ENCODE data around the gene PIP5K1A. TPM values are rescaled to one million over a fixed set of nuclear protein-coding genes. Genes with fewer than 3 reads are reported as not detected.

PIP5K1A gene
- total and polyA plus RNA-seq, 9 of the 15 experiments (the other 6 are each of a cell fraction or from before 2014, with no cell fraction given): 1.9 to 42.4 (median 18.8) TPM

DNA sequence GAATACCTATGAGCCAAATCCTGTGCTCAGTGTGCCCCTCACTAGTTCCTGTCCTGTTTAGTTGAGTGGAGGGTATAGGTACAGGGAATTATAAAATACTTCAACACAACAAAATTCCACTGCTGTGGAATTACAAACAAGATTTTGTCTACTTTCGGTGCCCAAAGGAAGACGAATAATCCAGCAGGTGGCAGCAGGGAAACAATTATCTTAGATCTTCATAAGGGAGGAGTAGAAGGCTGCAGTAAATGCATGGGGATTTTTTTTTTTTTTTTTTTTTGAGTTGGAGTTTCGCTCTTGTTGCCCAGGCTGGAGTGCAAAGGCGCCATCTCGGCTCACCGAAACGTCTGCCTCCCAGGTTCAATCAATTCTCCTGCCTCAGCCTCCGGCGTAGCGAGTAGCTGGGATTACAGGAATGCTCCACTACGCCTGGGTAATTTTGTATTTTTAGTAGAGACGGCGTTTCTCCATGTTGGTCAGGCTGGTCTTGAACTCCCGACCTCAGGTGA lies 2.0 kb upstream of the PIP5K1A start (continued):
- TF ChIP-seq NR0B1 (IDR thresholded peaks at IDR 0.05; ENCODE audit: partially characterized antibody) (no peak), TCF7 (IDR thresholded peaks at IDR 0.05; ENCODE audit: borderline replicate concordance) (no peak), CC2D1A (IDR thresholded peaks at IDR 0.05) (peak; percentile 41; the same call in 1 of the 2 replicates), ZNF311 (CRISPR knock-in tag; IDR thresholded peaks at IDR 0.05) (no peak), ARHGAP35 (IDR thresholded peaks at IDR 0.05; ENCODE audit: partially characterized antibody) (no peak), MECOM (CRISPR knock-in tag; IDR thresholded peaks at IDR 0.05) (no peak), ZKSCAN3 (CRISPR knock-in tag; IDR thresholded peaks at IDR 0.05) (no peak), SRSF9 (IDR thresholded peaks at IDR 0.05; ENCODE audit: borderline replicate concordance, low read depth, low read length) (no peak), ASH1L (IDR thresholded peaks at IDR 0.05; ENCODE audit: borderline replicate concordance, low read depth, partially characterized antibody) (no peak), XRCC4 (IDR thresholded peaks at IDR 0.05; ENCODE audit: extremely low read depth, insufficient read depth, insufficient read length) (no peak), ZNF76 (CRISPR knock-in tag; IDR thresholded peaks at IDR 0.05; ENCODE audit: borderline replicate concordance) (no peak), ILK (tag; IDR thresholded peaks at IDR 0.05; ENCODE audit: borderline replicate concordance, low read depth) (no peak), MAFK (IDR thresholded peaks at IDR 0.05; ENCODE audit: low read length) (no peak), ERF (CRISPR knock-in tag; IDR thresholded peaks at IDR 0.05) (no peak), NFYB (IDR thresholded peaks at IDR 0.05; ENCODE audit: extremely low read depth, insufficient read length) (no peak), U2AF1 (optimal IDR thresholded peaks at IDR 0.05; ENCODE audit: low read depth, low read length) (no peak), HOXB6 (CRISPR knock-in tag; IDR thresholded peaks at IDR 0.05; ENCODE audit: borderline replicate concordance) (no peak), ZNF140 (CRISPR knock-in tag; IDR thresholded peaks at IDR 0.05) (no peak)
- TF ChIP-seq, protein P1, sequence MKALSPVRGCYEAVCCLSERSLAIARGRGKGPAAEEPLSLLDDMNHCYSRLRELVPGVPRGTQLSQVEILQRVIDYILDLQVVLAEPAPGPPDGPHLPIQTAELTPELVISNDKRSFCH (CRISPR knock-in tag; IDR thresholded peaks at IDR 0.05): no peak
- TF ChIP-seq, protein P1 (tag; IDR thresholded peaks at IDR 0.05): no peak
- TF ChIP-seq, protein P2, sequence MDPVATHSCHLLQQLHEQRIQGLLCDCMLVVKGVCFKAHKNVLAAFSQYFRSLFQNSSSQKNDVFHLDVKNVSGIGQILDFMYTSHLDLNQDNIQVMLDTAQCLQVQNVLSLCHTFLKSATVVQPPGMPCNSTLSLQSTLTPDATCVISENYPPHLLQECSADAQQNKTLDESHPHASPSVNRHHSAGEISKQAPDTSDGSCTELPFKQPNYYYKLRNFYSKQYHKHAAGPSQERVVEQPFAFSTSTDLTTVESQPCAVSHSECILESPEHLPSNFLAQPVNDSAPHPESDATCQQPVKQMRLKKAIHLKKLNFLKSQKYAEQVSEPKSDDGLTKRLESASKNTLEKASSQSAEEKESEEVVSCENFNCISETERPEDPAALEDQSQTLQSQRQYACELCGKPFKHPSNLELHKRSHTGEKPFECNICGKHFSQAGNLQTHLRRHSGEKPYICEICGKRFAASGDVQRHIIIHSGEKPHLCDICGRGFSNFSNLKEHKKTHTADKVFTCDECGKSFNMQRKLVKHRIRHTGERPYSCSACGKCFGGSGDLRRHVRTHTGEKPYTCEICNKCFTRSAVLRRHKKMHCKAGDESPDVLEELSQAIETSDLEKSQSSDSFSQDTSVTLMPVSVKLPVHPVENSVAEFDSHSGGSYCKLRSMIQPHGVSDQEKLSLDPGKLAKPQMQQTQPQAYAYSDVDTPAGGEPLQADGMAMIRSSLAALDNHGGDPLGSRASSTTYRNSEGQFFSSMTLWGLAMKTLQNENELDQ (CRISPR knock-in tag; IDR thresholded peaks at IDR 0.05; ENCODE audit: borderline replicate concordance): 0 out of 2 replicates have a peak, but pooled peaks have one; percentile 49
- TF ChIP-seq, protein P3, sequence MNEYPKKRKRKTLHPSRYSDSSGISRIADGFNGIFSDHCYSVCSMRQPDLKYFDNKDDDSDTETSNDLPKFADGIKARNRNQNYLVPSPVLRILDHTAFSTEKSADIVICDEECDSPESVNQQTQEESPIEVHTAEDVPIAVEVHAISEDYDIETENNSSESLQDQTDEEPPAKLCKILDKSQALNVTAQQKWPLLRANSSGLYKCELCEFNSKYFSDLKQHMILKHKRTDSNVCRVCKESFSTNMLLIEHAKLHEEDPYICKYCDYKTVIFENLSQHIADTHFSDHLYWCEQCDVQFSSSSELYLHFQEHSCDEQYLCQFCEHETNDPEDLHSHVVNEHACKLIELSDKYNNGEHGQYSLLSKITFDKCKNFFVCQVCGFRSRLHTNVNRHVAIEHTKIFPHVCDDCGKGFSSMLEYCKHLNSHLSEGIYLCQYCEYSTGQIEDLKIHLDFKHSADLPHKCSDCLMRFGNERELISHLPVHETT (CRISPR knock-in tag; conservative IDR thresholded peaks at IDR 0.05 in 1 of 2, IDR thresholded peaks at IDR 0.05 in 1 of 2): no peak

Data from K562 (cell line).